Smooth muscle cell (in vitro differentiated cells): ENCODE data around the gene ZNF621. TPM values are rescaled to one million over a fixed set of nuclear protein-coding genes. Genes with fewer than 3 reads are reported as not detected.

Experiments used
- DNase-seq: peaks from one replicate; lab custom pipeline; 2025; ENCODE audit not compliant: unreplicated experiment; lab: John Stamatoyannopoulos, UW
- H2AFZ ChIP-seq: fragments of 200-600 bp; sonication (generic); 2 replicates; pipeline ENCODE4 v1.6.0; 2016; ENCODE audit warnings: antibody characterized with exemption, low read depth, mild to moderate bottlenecking
- H3F3A ChIP-seq: fragments of 200-600 bp; sonication (generic); 2 replicates; pipeline ENCODE4 v1.6.0; 2017; ENCODE audit warnings: antibody characterized with exemption, low read depth
- H3K27ac ChIP-seq: fragments of 200-600 bp; sonication (generic); 2 replicates; pipeline ENCODE4 v1.5.1; 2016; ENCODE audit warnings: low read depth, mild to moderate bottlenecking
- H3K27me3 ChIP-seq: fragments of 200-600 bp; sonication (generic); 2 replicates; pipeline ENCODE4 v1.6.1; 2016; ENCODE audit warnings: low read depth, mild to moderate bottlenecking
- H3K36me3 ChIP-seq: fragments of 200-600 bp; sonication (generic); 2 replicates; pipeline ENCODE4 v1.5.1; 2016; ENCODE audit warnings: low read depth
- H3K4me1 ChIP-seq: fragments of 200-600 bp; sonication (generic); 2 replicates; pipeline ENCODE4 v1.5.1; 2016; ENCODE audit warnings: low read depth
- H3K4me2 ChIP-seq: fragments of 200-600 bp; sonication (generic); 2 replicates; pipeline ENCODE4 v1.6.0; 2016; ENCODE audit warnings: mild to moderate bottlenecking
- H3K4me3 ChIP-seq: fragments of 200-600 bp; sonication (generic); 2 replicates; pipeline ENCODE4 v1.5.1; 2016; ENCODE audit warnings: mild to moderate bottlenecking
- H3K79me2 ChIP-seq: fragments of 200-600 bp; sonication (generic); 2 replicates; pipeline ENCODE4 v1.6.0; 2016; ENCODE audit warnings: low read depth, mild to moderate bottlenecking
- H3K9ac ChIP-seq: fragments of 200-600 bp; sonication (generic); 2 replicates; pipeline ENCODE4 v1.6.0; 2016; ENCODE audit warnings: low read depth
- H3K9me3 ChIP-seq: fragments of 200-600 bp; sonication (generic); replicated peaks from 2 replicates; pipeline ENCODE4 v1.5.1; 2016; ENCODE audit warnings: low read depth
- H4K20me1 ChIP-seq: fragments of 200-600 bp; sonication (generic); 2 replicates; pipeline ENCODE4 v1.6.0; 2016; ENCODE audit warnings: low read depth
- WGBS: methylation state at CpG from one replicate; pipeline ENCODE4 v1.1.7; 2016; ENCODE audit warnings: low lambda C conversion rate; 5-methylcytosine and 5-hydroxymethylcytosine counted together
- polyA plus RNA-seq: library from polyadenylated mRNA; unstranded; fragments of >200 nt; fragmentation: Nextera tagmentation; extraction: Ambion mirVana; gene quantifications from 2 replicates; pipeline ENCODE4 v1.2.1, GENCODE V29; 2016
- total RNA-seq: library from RNA; depleted of rRNA; stranded (reverse); fragments of >200 nt; gene quantifications from 2 replicates; pipeline ENCODE4 v1.2.3, GENCODE V29; 2014
- TF ChIP-seq, protein P1 (sequence below): fragments of 200-600 bp; sonication (generic); IDR thresholded peaks from 2 replicates; pipeline ENCODE4 v1.5.1; 2017; ENCODE audit warnings: borderline replicate concordance, mild to moderate bottlenecking, antibody characterized with exemption; ENCODE audit not compliant: insufficient read depth, poor library complexity, severe bottlenecking

ZNF621 gene
- total and polyA plus RNA-seq, 2 experiments from 2014 or later = 3.4 to 18.3 TPM

- Histone ChIP-seq H3K9me3 (no peaks in the 10 kb centered on the region), H3K4me2 (no peak overlapping the region), H3K9ac (no peak overlapping the region), H3K27me3 (no peaks in the 10 kb centered on the region), H2AFZ (no peak overlapping the region), H3K27ac (no peak overlapping the region), H3K36me3 (no peaks in the 10 kb centered on the region), H3F3A (no peaks in the 10 kb centered on the region), H3K79me2 (no peaks in the 10 kb centered on the region), H4K20me1 (no peaks in the 10 kb centered on the region), H3K4me3 (no peak overlapping the region), H3K4me1 (no peaks in the 10 kb centered on the region)
- TF ChIP-seq, protein P1, sequence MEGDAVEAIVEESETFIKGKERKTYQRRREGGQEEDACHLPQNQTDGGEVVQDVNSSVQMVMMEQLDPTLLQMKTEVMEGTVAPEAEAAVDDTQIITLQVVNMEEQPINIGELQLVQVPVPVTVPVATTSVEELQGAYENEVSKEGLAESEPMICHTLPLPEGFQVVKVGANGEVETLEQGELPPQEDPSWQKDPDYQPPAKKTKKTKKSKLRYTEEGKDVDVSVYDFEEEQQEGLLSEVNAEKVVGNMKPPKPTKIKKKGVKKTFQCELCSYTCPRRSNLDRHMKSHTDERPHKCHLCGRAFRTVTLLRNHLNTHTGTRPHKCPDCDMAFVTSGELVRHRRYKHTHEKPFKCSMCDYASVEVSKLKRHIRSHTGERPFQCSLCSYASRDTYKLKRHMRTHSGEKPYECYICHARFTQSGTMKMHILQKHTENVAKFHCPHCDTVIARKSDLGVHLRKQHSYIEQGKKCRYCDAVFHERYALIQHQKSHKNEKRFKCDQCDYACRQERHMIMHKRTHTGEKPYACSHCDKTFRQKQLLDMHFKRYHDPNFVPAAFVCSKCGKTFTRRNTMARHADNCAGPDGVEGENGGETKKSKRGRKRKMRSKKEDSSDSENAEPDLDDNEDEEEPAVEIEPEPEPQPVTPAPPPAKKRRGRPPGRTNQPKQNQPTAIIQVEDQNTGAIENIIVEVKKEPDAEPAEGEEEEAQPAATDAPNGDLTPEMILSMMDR = no peak
- DNase-seq = no peak
- 66% methylated on average over 4 of the region's 4 CpGs for WGBS
Measured at GRCh38 chr3:40566694-40567093, 41.9 kb downstream of the ZNF621 start.

DNA sequence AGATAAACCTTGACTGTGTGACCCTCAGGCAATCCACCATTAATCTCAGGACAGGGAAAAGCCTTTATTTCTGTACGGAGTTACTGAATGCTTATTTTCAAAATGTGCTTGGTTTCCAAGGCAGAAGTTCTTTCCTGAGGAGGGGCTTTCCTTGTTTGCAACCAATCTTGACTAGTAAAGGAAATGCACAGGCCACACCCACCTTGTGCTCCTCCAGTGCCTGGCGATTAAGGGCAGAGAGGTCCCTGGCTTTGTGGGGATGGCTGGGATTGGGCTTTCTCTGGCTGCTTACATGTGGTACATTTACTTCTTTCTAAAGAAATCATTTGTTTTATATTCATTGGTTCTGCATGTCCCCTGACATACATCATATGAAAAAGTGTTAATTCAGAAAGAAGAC lies 47.8 kb downstream of the ZNF621 start:
- Histone ChIP-seq H3K36me3 (no peaks in the 10 kb centered on the region), H3K4me2 (no peak overlapping the region), H3K9ac (no peak overlapping the region), H3K27ac (no peak overlapping the region), H3K4me1 (no peaks in the 10 kb centered on the region), H3K4me3 (no peak overlapping the region), H3K27me3 (no peaks in the 10 kb centered on the region), H3F3A (no peaks in the 10 kb centered on the region), H3K9me3 (no peaks in the 10 kb centered on the region), H4K20me1 (no peaks in the 10 kb centered on the region), H3K79me2 (no peaks in the 10 kb centered on the region), H2AFZ (no peak overlapping the region)
- 88% methylated on average over 2 of the region's 2 CpGs for WGBS
- TF ChIP-seq, protein P1 = no peak
- no peak for DNase-seq

- no peaks in the 10 kb centered on the region for H4K20me1 ChIP-seq
- no peak overlapping the region for H2AFZ ChIP-seq
- no peaks in the 10 kb centered on the region for H3K9me3 ChIP-seq
- H3K9ac ChIP-seq = no peak overlapping the region
- 74% methylated on average over 2 of the region's 2 CpGs for WGBS
- H3F3A ChIP-seq = no peaks in the 10 kb centered on the region
- no peak overlapping the region for H3K27ac ChIP-seq
- no peaks in the 10 kb centered on the region for H3K27me3 ChIP-seq
- H3K79me2 ChIP-seq = no peaks in the 10 kb centered on the region
- no peak for DNase-seq
- H3K4me3 ChIP-seq = no peak overlapping the region
- H3K4me2 ChIP-seq = no peak overlapping the region
- H3K4me1 ChIP-seq = no peaks in the 10 kb centered on the region
- TF ChIP-seq, protein P1 = no peak
- H3K36me3 ChIP-seq = no peaks in the 10 kb centered on the region
Measured at GRCh38 chr3:40574050-40574449, 49.3 kb downstream of the ZNF621 start.

- Histone ChIP-seq H3K9me3 (no peaks in the 10 kb centered on the region), H3K4me1 (no peaks in the 10 kb centered on the region), H3K79me2 (no peaks in the 10 kb centered on the region), H3K9ac (no peak overlapping the region), H3F3A (no peaks in the 10 kb centered on the region), H3K4me2 (no peak overlapping the region), H3K27me3 (no peaks in the 10 kb centered on the region), H4K20me1 (no peaks in the 10 kb centered on the region), H2AFZ (no peak overlapping the region), H3K36me3 (no peaks in the 10 kb centered on the region), H3K27ac (no peak overlapping the region), H3K4me3 (no peak overlapping the region)
- 87% methylated on average over 5 of the region's 5 CpGs for WGBS
- DNase-seq = no peak
- TF ChIP-seq, protein P1 = no peak
Measured at GRCh38 chr3:40574661-40575060, 49.9 kb downstream of the ZNF621 start.
